Fibroblast of villous mesenchyme (primary cell): ENCODE results near the gene MGAT5. TPM values are rescaled to one million over a fixed set of nuclear protein-coding genes. Genes with fewer than 3 reads are reported as not detected.

Experiments used
- DNase-seq: peaks from one replicate; pipeline ENCODE4 v3.0.0-alpha.2; 2010; ENCODE audit warnings: low read depth
- H3K4me3 ChIP-seq: 2 replicates; pipeline ENCODE4 v1.5.1; 2011; ENCODE audit warnings: low read depth, mild to moderate bottlenecking, low read length
- total RNA-seq: library from RNA; depleted of rRNA; stranded (reverse); fragments of >200 nt; gene quantifications from 2 replicates; pipeline ENCODE4 v1.2.3, GENCODE V29; 2012
- TF ChIP-seq, protein P1 (sequence below): IDR thresholded peaks from 2 replicates; pipeline ENCODE4 v1.5.1; 2012; ENCODE audit warnings: low read depth, mild to moderate bottlenecking, low read length; ENCODE audit not compliant: insufficient read depth

The MGAT5 gene
- total RNA-seq, 1 donor: 109 TPM

DNA sequence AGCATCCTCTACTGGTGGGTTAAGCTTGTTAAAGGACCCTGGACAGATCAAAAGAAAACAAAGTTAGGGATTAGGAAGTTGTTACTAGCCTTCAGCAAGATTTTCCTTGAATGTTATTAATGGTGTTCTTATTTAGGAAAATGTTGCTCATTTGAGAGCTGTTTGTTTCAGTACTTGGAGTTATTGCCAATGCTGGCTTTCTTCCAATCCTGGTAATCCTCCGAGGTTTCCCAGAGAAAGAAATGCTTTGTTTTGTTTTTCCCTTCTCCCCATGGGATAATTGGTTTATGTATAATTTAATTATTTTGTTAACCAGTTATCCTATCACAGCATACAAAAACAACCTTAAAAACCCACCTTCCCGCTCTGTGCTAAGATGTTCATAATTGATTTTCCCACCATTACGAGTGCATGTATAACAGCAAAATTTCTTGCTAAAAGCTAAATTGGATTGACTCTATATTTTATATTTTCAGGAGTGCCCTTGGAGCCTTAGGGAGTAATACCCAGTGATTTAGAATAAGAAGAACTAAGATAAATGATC lies 79.8 kb downstream of the MGAT5 start:
- H3K4me3 ChIP-seq: no peak overlapping the region
- TF ChIP-seq, protein P1, sequence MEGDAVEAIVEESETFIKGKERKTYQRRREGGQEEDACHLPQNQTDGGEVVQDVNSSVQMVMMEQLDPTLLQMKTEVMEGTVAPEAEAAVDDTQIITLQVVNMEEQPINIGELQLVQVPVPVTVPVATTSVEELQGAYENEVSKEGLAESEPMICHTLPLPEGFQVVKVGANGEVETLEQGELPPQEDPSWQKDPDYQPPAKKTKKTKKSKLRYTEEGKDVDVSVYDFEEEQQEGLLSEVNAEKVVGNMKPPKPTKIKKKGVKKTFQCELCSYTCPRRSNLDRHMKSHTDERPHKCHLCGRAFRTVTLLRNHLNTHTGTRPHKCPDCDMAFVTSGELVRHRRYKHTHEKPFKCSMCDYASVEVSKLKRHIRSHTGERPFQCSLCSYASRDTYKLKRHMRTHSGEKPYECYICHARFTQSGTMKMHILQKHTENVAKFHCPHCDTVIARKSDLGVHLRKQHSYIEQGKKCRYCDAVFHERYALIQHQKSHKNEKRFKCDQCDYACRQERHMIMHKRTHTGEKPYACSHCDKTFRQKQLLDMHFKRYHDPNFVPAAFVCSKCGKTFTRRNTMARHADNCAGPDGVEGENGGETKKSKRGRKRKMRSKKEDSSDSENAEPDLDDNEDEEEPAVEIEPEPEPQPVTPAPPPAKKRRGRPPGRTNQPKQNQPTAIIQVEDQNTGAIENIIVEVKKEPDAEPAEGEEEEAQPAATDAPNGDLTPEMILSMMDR: no peak
- peak; percentile 34 for DNase-seq

DNA sequence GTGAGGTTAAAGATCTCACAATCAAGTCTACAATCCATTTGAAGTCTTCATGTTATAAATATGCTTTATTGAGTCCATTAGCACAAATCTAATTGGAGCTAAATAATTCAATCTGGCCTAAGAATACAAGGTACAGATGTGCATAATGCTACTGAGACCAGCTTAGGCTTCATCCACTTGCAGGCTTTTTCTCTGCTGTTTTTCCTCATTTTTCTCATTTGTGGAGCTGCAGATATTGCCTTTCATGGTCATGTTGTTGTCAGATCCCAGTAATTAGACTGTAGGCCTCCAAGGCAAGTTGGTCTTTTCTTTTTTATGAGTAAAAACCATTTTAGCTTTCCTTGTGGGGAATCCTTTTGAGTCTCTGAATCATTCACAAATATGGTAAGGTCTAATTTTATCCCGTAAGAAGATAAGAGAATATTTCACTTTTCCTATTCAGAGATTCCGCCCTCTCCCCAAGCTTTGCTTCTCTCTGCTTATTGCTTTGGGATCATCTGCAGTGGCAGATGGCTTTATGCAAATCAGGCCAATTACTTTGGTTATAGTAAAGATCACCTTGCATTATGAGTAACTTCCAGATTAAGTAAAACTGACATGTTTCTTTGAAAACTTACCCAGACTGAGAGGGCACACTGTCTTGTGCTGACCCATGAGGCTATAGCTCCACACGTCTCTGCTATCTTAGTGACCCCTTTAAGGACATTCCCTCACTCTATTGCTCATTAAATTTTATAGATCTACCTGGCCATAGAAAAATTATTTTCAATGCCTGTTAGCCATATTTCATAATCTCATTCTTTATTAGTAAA lies 80.9 kb downstream of the MGAT5 start:
- no peak overlapping the region for H3K4me3 ChIP-seq
- no peak for DNase-seq
- TF ChIP-seq, protein P1: no peak

DNA sequence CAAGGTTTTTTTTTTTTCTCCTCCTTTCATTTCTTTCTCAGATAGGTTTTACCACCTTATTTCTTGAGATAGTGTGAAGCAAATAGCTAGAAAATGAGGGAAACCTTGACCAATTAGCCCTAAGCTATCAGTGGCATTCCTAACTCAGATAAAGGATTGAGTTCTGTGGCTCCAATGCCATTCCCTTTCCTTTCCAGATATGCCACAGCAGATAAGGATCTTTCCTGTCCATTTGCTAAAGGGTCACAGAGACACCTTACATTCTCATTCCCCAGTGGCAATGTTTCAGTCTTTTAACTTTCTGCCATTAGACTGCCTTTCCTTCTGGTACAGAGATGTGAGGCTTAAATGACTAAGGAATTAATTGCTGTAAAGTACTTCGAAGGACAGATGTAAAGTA lies 81.7 kb downstream of the MGAT5 start:
- no peak overlapping the region for H3K4me3 ChIP-seq
- no peak for DNase-seq
- TF ChIP-seq, protein P1: no peak

DNA sequence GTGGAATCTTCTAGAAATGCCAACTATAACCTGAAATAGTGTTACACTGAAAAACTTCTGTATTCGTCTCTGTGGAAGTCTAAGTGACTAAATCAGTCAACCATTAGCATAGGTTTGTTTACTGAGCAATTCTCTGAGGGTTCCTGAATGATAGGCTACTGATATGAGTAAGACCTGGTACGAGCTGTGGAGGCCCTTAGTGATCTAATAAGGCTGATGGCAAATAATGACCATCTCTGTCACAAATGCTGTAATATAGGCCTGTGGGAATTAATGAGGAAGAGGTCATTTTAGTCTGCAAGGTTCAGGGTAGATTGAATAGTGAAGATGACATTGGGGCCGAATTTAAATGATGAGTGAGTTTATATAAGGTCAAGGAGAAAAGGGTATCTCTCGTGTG lies 82.5 kb downstream of the MGAT5 start:
- TF ChIP-seq, protein P1: no peak
- H3K4me3 ChIP-seq: no peak overlapping the region
- no peak for DNase-seq

DNA sequence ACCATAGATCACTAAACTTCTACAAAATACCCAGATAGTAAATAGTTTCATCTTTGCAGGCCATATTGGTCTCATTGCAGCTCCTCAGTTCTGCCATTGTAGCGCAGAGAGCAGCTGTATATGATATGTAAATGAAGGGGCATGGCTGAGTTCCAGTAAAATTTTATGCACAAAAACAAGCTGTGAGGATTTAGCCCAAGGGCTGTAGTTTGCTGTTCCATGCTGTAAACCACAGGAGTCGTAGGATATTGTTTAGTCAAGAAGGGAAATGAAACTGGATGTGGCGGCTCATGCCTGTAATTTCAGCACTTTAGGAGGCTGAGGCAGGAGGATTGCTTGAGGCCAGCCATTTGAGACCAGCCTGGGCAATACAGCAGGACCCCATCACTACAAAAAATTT lies 83.0 kb downstream of the MGAT5 start:
- no peak for DNase-seq
- TF ChIP-seq, protein P1: no peak

DNA sequence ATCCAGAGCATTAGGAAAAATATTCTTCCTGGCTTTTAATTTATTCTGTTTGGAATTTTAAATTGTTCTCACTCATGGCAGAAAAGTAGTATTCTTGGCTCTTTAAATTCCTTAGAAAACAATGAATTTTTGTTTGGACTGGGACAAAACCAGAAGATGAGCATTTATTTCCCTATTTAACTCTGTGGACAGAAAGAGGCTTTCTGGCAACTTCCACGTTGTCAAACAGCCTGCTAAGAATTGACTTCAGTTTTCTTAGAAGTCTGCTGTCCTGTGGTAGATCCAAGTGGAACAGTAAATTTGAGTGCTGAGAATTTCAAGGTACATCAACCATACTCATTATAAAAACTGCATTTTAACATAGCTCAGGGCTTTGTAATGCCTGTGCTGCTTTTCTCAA lies 83.8 kb downstream of the MGAT5 start:
- no peak overlapping the region for H3K4me3 ChIP-seq
- DNase-seq: no peak
- TF ChIP-seq, protein P1: no peak

More for the DNA sequence above, 83.0 kb downstream of the MGAT5 start:
- H3K4me3 ChIP-seq: no peak overlapping the region
